Left renal pelvis (tissue), 4 donors: ENCODE measurements around the gene TXNL4A. TPM values are rescaled to one million over a fixed set of nuclear protein-coding genes. Genes with fewer than 3 reads are reported as not detected.

Source experiments
- DNase-seq, 4 donors: peaks; one replicate each; pipeline ENCODE4 v3.0.0-alpha.2; 2013; ENCODE audit warnings: low read depth in 4 of 4, low spot score in 3 of 4
- polyA plus RNA-seq, 4 donors: library from polyadenylated mRNA; unstranded; fragments of 120-200 nt; gene quantifications; one replicate each; pipeline ENCODE4 v1.2.1, GENCODE V29; 2013; ENCODE audit not compliant: insufficient read length in 4 of 4

TXNL4A gene
- polyA plus RNA-seq, 4 donors = 73.3 to 97.3 (median 92.0) TPM

- DNase-seq = no peak
Measured at GRCh38 chr18:79937103-79937860, 51.1 kb downstream of the TXNL4A start.

- DNase-seq = no peak
Measured at GRCh38 chr18:79936641-79937040, 51.7 kb downstream of the TXNL4A start.

GRCh38 chr18:79935925-79936324 is 52.4 kb downstream of the TXNL4A start:
- no peak for DNase-seq

GRCh38 chr18:79935499-79935898 is 52.9 kb downstream of the TXNL4A start:
- no peak for DNase-seq

GRCh38 chr18:79935098-79935480 is 53.3 kb downstream of the TXNL4A start:
- DNase-seq = no peak

GRCh38 chr18:79934311-79935097 is 53.9 kb downstream of the TXNL4A start:
- DNase-seq = no peak

- DNase-seq = no peak
Measured at GRCh38 chr18:79933765-79934164, 54.6 kb downstream of the TXNL4A start.

- no peak for DNase-seq
Measured at GRCh38 chr18:79932907-79933306, 55.5 kb downstream of the TXNL4A start.

- no peak for DNase-seq
Measured at GRCh38 chr18:79931475-79931874, 56.9 kb downstream of the TXNL4A start.

GRCh38 chr18:79930020-79930642 is 58.2 kb downstream of the TXNL4A start:
- DNase-seq = no peak

GRCh38 chr18:79928563-79928960 is 59.8 kb downstream of the TXNL4A start:
- no peak for DNase-seq

GRCh38 chr18:79927607-79928562 is 60.5 kb downstream of the TXNL4A start:
- DNase-seq = no peak

- no peak for DNase-seq
Measured at GRCh38 chr18:79926715-79927606, 61.4 kb downstream of the TXNL4A start.

- DNase-seq = no peak
Measured at GRCh38 chr18:79926306-79926705, 62.1 kb downstream of the TXNL4A start.

GRCh38 chr18:79924814-79925731 is 63.3 kb downstream of the TXNL4A start:
- DNase-seq = no peak

- DNase-seq = no peak
Measured at GRCh38 chr18:79923896-79924585, 64.3 kb downstream of the TXNL4A start.

- no peak for DNase-seq
Measured at GRCh38 chr18:79922971-79923411, 65.4 kb downstream of the TXNL4A start.
